ENCODE measurements around the gene TIPIN.
"Not testable (repeated sequence)": the region's sequence is repeated elsewhere in the genome, so short reads cannot be mapped to it uniquely, and the experiment has no call there.

Gene TIPIN, protein sequence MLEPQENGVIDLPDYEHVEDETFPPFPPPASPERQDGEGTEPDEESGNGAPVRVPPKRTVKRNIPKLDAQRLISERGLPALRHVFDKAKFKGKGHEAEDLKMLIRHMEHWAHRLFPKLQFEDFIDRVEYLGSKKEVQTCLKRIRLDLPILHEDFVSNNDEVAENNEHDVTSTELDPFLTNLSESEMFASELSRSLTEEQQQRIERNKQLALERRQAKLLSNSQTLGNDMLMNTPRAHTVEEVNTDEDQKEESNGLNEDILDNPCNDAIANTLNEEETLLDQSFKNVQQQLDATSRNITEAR

DNA sequence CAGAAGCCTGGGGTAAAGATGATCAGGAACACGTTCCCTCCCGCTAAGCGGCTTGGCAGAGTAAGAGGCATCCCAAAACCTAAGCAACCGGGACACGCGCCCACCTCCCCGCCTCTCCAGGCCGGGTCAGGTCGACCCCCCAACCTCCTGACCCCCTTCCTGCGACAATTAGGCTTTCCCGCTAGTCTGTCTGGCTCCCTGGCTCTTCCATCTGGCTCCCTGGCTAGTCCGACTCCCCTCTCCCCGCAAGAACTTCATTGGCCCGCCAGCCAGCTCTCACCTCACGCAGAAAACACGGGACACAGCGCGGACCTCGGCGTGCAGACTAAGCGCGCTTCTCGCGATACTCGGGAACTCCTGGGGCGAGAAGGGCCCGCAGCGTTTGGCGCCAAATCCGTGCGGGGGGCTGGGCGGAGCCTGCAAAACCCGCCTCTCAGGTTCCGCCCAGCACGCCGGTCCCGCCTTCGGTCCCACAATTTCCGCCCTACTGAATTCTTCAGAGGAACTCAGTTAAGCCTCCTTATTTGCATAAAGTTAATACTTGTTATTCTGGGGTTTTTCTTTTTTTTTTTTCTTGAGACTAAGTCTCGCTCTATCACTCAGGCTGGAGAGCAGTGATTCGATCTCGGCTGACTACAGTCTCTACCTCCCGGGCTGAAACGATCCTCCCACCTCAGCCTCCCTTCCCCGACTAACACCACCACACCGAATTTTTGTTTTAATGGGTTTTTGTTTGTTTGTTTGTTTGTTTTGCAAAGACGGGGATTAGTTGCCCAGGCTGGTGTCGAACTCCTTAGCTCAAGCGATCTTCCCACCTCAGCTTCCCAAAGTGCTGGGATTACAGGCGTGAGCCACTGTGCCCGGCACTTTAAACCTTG lies at the start of gene TIPIN:
TIPIN (minus strand) TSS at position 327 of the 878 bp plus-strand sequence. CDS start 3,738 bp downstream, outside the sequence.
- DNase-seq, result peak; percentile 96

DNA sequence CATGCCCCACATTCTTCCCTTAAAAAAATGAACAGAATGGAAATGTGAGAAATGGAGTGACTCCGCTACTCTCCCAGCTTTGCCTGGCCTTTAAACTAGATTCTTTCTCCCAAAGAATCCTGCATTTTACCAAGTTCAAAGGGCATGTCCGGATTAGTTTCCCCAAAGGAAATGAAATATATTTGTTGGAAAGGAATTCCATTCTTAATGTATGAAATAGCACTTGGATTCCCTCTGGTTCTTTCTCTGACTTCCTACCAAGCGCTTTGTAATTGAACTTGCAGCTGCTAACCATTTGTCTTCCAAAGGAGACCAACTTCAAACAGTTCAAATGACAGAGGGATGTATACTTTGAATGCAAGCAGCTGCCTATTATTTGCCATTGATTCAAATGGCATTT lies 49.1 kb upstream of the TIPIN start:
- peak; percentile 45 for DNase-seq

DNA sequence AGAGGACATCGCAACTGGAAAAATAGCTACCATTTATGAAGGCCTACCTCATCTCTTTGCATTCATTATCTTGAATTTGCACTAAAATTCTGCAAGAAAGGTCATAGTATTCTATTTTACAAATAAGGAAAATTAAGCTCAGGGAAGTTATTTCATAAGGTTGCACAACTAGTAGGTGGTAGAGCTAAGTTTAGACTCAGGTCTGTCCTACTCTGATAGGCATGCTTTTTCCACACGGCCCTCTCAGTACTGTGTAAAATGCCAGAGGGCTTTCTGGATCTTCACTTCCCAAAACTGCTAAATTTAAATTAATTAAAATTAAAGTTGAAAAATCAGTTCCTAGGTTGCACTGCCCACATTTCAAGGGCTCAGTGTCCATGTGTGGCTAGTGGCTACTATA lies 48.5 kb upstream of the TIPIN start:
- DNase-seq, result no peak

DNA sequence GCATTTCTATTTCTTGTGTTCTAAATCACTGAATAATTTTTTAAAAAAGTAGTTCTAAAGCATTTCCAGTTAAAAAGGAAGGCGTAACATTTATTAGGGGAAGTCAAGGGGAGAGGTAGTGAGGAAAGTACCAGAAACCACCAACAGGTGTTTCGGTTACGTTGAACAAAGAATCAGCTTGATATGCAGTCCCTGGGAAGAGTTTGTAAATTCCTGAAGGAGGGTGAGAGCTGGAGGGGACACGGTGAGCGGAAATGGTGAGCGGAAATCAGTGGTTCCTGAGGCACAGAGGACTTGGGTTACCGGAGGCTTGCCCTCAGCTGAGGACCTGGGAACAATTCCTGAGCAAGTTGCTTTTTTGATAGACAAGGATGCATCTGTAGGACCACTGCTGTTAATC lies 48.0 kb upstream of the TIPIN start:
- no peak for DNase-seq

DNA sequence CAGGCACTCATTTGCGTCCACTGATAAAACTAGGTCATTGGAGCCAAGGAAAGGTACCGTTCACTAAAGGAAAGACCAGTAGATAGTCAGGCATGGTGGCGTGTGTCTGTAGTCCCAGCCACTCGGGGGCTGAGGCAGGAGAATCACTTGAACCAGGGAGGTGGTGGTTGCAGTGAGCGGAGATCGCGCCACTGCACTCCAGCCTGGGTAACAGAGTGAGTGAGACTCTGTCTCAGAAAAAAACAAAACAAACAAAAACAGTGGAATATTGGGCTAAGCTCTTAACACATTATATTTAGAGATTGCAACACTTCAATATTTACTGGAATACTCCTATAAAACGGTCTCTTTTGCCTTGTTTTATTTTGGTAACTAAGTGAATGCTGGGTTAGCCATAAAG lies 47.6 kb upstream of the TIPIN start:
- no peak for DNase-seq

DNA sequence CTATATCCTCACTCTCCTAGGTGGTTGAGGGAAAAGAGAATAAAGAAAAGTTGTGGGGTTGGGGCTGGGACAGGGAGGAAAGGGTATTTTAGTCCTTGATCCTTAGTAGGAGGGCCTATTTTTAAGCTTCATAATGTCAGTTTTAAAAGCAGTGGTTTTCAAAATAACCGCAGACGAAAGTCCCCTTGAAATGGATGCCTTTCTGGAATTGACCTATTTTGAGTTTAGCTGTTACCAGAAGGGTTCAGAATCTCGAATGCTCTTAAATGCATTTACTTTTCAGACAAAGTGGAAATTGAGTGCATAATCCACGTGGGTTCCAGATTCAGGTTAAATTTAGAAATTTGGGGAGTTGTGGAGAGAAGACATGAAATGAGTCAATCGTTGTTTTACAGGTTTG lies 46.8 kb upstream of the TIPIN start:
- DNase-seq, result no peak

DNA sequence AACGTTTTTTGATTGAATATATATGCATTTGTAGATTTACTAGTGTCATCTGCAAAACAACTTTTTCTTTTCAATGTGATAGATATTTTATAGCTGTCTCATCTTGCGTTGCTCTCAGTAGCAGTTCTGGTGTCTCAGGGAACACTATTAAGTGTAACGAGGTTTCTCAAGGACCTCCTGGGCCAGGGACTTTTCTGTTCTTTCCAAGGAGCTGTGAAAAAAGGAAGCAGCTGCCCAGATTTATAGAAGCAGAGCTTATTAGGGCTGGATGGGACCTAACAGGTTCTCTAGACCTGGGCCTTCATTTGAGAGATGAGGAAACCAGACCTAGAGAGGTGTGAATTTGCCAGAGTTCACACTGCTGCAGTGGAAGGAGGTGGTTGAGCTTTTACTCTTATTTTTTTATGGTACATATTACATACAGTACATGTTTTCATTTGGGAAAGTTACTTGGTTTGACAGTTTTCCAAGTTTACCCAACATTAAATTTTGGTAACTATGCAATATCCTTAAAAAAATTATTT lies 46.3 kb upstream of the TIPIN start:
- no peak for DNase-seq

DNA sequence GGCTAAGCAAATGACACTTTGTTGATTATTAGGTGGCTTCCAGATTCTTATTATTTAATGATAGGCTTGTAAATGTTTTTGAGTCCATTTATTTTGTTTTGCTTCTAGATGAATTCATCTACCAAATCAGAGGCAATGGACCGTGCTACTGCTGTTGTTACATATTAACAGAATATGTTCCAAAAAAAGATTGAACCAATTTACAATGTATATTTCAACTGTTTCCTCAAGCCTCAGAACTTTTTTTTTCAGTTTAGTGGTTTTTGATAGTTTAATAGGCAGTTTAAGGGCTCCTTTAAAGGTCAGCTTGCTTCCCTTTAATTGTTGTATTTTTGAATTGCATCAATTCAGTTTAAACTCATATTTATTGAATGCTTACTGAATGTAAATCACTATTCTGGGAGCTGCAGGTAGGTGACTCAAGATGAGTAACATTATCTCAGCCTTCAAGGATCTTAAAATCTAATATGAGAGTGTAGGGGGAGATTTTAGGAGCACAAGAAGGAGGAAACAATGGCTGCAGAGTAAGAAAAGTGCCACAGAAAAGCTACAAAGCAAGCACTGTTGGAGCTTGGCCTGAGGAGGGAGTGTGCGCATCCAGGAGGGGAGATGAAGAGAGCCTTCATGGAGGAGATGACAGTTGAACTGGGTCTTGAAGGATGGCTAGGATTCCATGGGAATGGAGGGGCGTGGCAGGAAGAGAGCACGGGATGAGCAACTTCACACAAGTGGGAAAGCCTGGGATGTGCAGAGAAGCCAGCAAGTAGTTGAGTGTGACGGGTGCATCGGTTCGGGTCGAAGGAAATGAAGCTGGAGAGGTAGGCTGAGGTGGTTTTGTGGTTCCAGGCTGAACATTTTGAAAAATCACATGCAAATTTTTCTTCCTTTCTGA lies 44.9 kb upstream of the TIPIN start:
- peak; percentile 9 for DNase-seq

DNA sequence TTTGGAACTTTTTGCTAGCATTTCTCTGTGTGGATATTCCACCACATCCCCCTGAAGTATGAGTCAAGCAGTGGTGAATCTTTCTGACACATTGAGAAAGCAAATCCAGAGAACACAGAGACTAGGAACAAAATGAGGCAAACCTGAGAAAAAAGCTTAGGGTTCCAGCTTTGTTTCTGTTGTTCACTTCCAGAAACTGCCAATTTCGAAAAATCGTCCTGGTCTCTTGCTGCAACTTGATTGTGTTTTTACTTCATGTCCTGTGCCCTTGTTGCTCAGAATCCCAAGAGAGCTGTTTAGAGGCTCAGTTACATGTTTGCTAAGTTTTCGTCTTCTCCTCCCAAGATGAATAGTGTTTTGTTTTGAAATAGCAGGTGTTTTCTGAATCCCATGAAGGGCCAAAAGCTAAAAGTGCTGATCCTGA lies 43.9 kb upstream of the TIPIN start:
- peak; percentile 28 for DNase-seq

DNA sequence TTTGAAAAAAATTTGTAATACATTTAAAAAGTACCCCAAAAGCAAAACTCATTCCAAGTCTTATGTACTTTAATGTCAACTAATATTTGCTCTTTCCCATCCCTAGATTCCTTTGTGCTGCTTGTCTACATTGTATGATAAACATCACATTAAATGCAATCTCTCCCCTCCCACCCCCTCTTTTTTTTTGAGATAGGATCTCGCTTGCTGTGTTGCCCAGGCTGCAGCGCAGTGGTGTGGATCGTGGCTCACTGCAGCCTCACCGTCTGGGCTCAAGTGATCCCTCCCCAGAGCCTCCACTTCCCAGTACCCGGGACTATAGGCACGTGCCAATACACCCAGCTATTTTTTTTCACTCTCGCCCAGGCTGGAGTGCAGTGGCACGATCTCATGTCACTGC lies 42.8 kb upstream of the TIPIN start:
- DNase-seq, result no peak

DNA sequence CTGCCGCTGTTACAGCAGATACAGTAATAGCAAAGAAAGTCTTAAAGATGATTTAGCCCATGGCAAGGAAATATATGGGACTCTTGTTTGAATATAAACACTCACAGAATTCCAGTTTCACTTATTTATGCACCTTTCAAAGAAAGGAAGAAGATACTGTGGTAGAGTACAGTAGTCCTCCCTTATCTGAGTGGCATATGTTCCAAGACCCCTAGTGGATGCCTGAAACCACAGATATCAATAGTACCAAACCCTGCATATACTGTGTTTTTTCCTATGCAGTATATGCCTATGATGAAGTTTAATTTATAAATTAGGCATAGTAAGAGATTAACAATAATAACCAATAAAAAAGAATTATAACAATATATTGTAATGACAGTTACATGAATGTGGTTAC lies 38.4 kb upstream of the TIPIN start:
- no peak for DNase-seq

DNA sequence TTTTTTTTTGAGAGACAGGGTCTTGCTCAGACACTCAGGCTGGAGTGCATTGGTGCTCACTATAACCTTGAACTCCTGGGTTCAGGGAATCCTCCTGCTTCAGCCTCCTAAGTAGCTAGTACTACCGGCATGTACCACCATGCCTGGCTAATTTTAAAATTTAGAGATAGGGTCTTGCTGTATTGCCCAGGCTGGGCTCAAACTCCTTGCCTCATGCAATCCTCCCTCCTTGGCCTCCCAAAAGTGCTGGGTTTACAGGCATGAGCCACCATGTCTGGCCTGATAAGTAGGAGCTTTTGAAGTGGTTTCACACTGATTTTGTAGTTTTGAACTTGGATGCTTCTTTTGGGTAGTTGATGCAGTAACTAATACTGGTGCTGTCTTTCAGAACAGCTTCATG lies 38.0 kb upstream of the TIPIN start:
- no peak for DNase-seq

DNA sequence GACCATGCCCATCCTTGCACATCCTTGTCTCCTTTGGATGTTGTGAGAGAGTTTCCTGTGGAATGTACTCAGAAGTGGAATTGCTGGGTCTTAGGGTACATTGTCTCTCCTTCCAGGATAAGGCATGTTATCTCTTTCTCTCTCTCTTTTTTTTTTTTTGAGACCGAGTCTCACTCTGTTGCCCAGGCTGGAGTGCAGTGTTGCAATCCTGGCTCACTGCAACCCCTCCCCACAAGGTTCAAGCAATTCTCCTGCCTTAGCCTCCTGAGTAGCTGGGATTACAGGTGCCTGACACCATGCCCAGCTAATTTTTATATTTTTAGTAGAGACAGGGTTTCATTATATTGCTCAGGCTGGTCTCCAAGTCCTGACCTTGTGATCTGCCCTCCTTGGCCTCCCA lies 36.6 kb upstream of the TIPIN start:
- DNase-seq, result not testable (repeated sequence)

DNA sequence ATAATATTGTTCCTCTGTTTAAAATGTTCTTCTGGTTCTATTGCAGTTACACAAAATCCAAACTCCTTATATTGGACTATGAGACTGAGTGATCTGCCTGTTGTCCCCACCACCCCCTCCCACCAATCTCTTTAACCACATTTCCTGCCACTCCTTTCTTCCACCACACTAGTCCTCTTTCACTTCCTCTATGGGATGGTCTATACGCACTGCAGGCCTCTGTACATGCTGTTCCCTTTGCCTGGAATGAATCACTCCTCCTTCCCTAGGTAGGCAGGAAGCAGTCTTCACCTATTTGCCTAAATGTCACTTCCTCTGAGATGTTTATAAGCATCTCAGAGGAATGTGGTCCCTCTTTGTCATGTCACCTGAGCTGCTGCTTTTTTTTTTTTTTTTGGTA lies 34.2 kb upstream of the TIPIN start:
- DNase-seq, result no peak

DNA sequence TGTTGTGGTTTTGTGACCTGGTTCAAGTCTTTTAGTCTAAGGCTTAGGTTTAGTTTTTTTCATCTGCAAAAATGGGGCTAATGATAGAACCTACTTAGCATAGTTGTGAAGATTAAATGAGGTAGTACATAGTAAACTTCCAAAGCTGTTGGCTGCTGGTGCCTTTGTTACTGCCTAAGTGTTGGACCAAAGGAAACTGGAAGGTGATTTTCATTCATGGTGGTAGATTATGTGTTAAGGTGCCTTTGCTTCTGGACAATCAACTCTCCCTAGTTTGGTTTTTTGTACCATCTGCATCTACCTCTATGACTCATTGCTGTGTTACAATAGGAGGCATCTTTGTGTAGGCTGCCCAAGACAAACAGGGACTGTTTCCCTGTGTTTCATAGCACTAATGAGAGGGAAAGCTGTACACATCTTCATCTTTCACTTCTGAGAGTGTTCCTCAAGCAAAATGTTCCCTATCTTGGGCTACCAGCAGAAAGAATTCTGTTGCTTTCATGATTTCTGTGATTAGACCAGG lies 33.4 kb upstream of the TIPIN start:
- DNase-seq, result no peak

DNA sequence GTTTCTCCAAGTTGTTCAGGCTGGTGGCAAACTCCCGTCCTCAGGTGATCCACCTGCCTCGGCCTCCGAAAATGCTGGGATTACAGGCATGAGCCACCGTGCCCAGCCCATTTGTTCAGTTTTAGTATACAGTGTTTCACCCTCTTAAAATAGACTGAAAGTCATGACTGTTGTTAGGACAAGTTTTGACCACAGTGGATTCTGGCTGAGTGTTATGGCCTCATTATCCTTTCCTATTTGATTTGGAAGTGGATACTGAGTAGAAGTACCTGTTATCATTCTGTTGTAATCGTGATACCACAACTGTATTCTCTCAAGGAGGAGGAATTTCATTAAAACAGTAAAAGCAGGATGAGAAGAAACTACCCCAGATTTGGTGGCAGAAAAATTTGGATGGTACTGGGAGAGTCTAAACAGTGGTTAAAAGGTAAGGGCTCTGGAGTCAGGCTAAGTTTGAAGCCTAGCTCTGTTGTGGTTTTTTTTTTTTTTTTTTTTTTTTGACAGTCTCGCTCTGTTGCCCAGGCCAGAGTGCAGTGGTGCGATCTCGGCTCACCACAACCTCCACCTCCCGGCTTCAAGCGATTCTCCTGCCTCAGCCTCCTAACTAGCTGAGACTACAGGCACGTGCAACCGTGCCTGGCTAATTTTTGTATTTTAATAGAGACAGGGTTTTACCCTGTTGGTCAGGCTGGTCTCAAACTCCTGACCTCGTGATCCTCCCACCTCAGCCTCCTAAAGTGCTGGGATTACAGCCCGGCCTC lies 32.8 kb upstream of the TIPIN start:
- no peak for DNase-seq

DNA sequence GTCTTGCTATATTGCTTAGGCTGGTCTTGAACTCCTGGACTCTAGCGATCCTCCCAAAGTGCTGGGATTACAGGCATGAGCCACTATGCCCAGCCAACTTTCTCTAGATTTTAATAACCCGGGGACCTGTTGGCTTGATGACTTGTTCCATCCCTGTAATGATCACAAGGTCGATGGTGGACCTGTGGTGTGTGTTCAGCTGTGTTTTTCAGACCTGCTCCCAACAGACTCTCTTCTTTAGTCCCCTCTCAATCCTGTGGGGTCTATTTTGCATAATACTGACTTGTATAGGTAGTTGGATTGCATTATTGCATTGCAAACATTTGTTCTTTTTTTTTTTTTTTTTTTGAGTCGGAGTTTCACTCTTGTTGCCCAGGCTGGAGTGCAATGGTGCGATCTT lies 32.1 kb upstream of the TIPIN start:
- DNase-seq, result no peak

DNA sequence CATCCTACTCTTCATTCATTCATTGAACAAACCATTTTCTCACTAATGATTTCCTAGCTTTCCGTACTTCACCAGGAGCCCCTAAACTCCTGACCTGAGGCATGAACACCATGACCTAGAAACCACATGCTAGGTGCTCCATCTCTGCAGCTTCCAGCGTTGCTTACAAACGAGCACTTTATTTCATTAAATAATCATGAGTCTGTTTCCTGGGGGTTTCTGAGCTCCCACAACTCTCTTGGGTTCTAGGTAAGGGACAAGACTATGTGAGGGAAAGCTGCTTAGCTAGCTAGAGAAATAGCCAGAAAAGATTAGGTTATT lies 31.5 kb upstream of the TIPIN start:
- DNase-seq, result no peak

DNA sequence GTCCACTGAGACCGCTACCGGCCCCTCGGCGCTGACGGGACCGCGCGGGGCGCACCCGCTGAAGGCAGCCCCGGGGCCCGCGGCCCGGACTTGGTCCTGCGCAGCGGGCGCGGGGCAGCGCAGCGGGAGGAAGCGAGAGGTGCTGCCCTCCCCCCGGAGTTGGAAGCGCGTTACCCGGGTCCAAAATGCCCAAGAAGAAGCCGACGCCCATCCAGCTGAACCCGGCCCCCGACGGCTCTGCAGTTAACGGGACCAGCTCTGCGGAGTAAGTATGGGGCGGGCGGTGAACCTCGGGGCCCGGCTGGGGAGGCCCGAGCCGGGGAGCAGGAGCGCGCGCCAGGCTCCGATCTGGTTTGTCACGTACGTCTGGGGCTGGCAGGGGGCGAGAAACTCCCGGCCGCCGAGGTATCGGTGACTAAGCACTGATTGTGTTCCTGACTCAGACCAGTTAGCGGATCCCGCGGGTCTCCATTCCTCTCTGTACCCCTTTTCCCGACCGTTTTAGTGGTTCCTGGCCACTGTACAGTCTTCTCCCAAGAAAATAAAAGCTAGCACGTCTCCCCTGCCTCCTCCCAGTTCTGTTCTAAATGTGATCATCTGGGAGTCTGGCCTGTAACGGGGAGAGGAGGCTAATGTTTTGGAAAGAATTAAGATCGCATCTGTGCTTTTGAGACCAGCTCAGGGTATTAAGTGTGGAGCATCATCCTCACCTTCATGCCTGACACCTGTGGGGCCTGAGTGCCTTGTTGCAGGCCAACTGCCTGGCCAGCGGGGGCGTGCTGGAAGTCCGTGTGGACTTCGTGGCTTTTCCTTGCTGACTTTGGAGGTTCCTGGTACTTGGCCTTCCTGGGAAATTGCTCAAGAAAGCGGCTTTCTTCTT lies 30.9 kb upstream of the TIPIN start:
- DNase-seq, result peak; percentile 76

DNA sequence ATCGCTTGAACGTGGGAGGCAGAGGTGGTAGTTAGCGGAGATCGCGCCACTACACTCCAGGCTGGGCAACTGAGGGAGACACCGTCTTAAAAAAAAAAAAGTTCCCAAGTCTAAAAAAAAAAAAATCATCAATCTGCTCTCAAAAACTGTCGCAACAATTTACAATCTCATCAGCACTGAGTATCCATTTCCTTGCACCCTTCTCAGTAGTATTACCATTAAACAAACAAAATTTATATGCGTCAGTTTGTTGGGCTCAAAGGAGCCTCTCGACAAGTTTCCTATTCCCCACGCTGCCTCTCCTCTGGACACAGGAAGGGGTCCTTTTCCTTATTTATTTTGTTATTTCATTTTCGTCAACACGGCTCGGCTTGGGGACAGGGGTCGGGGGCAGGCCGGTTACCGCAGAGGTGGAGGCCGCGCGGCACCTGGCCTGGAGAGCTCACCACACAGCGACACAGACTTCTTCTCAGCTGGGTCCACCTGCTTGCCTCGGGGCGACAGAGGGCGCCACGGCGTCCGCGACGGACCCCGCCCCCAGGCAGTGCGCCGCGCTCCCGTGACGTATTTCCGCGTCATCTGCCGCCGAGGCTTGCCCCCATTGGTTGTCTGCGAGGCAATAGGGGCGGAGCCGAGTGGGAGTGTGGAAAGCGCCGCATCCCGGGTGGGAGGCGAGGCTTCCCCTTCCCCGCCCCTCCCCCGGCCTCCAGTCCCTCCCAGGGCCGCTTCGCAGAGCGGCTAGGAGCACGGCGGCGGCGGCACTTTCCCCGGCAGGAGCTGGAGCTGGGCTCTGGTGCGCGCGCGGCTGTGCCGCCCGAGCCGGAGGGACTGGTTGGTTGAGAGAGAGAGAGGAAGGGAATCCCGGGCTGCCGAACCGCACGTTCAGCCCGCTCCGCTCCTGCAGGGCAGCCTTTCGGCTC lies 30.0 kb upstream of the TIPIN start, which contains the start of gene MAP2K1:
MAP2K1 (plus strand) TSS at position 709 of the 920 bp plus-strand sequence. CDS start 436 bp downstream, outside the sequence.
- DNase-seq, result peak; percentile 97

Measured in fibroblast of skin of right quadriceps (primary cell).